ENCODE results near the gene SS18. TPM values are rescaled to one million over a fixed set of nuclear protein-coding genes. Genes with fewer than 3 reads are reported as not detected.

Gene SS18
- total and polyA plus RNA-seq, 2 of the 13 experiments (the other 11 are each of a cell fraction or from before 2014, with no cell fraction given): 49.2 to 82.7 TPM

DNA sequence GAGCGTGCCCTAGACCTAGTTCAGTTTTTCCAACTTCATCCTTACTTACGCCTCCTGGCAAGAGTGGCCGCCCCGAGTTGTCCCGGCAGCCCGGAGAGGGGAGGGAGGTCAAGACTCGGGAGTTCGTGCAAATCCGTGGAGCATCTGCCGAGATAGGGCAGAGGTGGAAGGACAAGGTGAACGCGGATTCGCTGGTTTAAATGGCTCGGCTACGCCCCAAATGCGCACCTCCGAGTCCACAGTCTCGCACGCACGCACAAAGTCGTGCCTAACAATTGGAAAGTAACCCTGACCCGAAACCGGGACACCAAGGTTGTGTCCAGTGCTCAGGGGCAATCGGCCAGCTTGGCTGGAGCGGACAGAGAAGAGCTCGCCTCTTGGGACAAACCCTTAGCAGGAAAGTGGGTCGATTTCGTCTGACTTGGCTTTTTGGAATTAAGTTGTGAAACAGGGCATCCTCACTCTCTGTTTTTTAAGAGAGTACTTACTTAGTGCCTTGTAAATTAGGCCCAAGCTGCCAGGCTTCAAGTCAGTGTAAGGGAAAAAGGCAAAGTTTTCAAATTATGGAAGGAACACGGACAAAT lies 726 bp upstream of the SS18 start (continued):
- no peak for TF ChIP-seq CHD2 (IDR thresholded peaks at IDR 0.05; ENCODE audit: low read depth, low read length)
- TF ChIP-seq HIVEP1 (CRISPR knock-in tag; IDR thresholded peaks at IDR 0.05): no peak
- TF ChIP-seq, protein P1, sequence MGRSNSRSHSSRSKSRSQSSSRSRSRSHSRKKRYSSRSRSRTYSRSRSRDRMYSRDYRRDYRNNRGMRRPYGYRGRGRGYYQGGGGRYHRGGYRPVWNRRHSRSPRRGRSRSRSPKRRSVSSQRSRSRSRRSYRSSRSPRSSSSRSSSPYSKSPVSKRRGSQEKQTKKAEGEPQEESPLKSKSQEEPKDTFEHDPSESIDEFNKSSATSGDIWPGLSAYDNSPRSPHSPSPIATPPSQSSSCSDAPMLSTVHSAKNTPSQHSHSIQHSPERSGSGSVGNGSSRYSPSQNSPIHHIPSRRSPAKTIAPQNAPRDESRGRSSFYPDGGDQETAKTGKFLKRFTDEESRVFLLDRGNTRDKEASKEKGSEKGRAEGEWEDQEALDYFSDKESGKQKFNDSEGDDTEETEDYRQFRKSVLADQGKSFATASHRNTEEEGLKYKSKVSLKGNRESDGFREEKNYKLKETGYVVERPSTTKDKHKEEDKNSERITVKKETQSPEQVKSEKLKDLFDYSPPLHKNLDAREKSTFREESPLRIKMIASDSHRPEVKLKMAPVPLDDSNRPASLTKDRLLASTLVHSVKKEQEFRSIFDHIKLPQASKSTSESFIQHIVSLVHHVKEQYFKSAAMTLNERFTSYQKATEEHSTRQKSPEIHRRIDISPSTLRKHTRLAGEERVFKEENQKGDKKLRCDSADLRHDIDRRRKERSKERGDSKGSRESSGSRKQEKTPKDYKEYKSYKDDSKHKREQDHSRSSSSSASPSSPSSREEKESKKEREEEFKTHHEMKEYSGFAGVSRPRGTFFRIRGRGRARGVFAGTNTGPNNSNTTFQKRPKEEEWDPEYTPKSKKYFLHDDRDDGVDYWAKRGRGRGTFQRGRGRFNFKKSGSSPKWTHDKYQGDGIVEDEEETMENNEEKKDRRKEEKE (IDR thresholded peaks at IDR 0.05): no peak
- TF ChIP-seq FOXP1 (IDR thresholded peaks at IDR 0.05): no peak
- no peak for TF ChIP-seq FOXP1 (CRISPR knock-in tag; IDR thresholded peaks at IDR 0.05)
- TF ChIP-seq NFE2L2 (IDR thresholded peaks at IDR 0.05; ENCODE audit: low read length): no peak
- no peak for TF ChIP-seq EED (CRISPR knock-in tag; IDR thresholded peaks at IDR 0.05)
- TF ChIP-seq KAT2B (IDR thresholded peaks at IDR 0.05; ENCODE audit: borderline replicate concordance, low read depth, low read length): no peak
- no peak; the same call in 1 of the 2 replicates for TF ChIP-seq ZMYM4 (CRISPR knock-in tag; IDR thresholded peaks at IDR 0.05)
- TF ChIP-seq GABPA (IDR thresholded peaks at IDR 0.05; ENCODE audit: low read depth, low read length): no peak
- TF ChIP-seq GABPA (CRISPR knock-in tag; IDR thresholded peaks at IDR 0.05; ENCODE audit: low read depth): no peak
- TF ChIP-seq TRIM24 (CRISPR knock-in tag; IDR thresholded peaks at IDR 0.05): no peak
- no peak for TF ChIP-seq NR2C2 (CRISPR knock-in tag; IDR thresholded peaks at IDR 0.05; ENCODE audit: borderline replicate concordance)
- TF ChIP-seq, protein P2, sequence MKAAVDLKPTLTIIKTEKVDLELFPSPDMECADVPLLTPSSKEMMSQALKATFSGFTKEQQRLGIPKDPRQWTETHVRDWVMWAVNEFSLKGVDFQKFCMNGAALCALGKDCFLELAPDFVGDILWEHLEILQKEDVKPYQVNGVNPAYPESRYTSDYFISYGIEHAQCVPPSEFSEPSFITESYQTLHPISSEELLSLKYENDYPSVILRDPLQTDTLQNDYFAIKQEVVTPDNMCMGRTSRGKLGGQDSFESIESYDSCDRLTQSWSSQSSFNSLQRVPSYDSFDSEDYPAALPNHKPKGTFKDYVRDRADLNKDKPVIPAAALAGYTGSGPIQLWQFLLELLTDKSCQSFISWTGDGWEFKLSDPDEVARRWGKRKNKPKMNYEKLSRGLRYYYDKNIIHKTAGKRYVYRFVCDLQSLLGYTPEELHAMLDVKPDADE (CRISPR knock-in tag; IDR thresholded peaks at IDR 0.05): no peak
- no peak; the same call in 1 of the 2 replicates for TF ChIP-seq ZNF703 (CRISPR knock-in tag; IDR thresholded peaks at IDR 0.05; ENCODE audit: borderline replicate concordance)
- TF ChIP-seq ZFP36L2 (CRISPR knock-in tag; IDR thresholded peaks at IDR 0.05): no peak
- TF ChIP-seq, protein P3, sequence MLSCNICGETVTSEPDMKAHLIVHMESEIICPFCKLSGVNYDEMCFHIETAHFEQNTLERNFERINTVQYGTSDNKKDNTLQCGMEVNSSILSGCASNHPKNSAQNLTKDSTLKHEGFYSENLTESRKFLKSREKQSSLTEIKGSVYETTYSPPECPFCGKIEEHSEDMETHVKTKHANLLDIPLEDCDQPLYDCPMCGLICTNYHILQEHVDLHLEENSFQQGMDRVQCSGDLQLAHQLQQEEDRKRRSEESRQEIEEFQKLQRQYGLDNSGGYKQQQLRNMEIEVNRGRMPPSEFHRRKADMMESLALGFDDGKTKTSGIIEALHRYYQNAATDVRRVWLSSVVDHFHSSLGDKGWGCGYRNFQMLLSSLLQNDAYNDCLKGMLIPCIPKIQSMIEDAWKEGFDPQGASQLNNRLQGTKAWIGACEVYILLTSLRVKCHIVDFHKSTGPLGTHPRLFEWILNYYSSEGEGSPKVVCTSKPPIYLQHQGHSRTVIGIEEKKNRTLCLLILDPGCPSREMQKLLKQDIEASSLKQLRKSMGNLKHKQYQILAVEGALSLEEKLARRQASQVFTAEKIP (CRISPR knock-in tag; IDR thresholded peaks at IDR 0.05; ENCODE audit: borderline replicate concordance): no peak
- TF ChIP-seq, protein P4, sequence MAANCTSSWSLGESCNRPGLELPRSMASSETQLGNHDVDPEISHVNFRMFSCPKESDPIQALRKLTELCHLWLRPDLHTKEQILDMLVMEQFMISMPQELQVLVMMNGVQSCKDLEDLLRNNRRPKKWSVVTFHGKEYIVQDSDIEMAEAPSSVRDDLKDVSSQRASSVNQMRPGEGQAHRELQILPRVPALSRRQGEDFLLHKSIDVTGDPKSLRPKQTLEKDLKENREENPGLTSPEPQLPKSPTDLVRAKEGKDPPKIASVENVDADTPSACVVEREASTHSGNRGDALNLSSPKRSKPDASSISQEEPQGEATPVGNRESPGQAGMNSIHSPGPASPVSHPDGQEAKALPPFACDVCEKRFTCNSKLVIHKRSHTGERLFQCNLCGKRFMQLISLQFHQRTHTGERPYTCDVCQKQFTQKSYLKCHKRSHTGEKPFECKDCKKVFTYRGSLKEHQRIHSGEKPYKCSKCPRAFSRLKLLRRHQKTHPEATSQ (CRISPR knock-in tag; IDR thresholded peaks at IDR 0.05; ENCODE audit: borderline replicate concordance): no peak
- TF ChIP-seq RARG (CRISPR knock-in tag; IDR thresholded peaks at IDR 0.05; ENCODE audit: low read depth): no peak
- TF ChIP-seq, protein P5, sequence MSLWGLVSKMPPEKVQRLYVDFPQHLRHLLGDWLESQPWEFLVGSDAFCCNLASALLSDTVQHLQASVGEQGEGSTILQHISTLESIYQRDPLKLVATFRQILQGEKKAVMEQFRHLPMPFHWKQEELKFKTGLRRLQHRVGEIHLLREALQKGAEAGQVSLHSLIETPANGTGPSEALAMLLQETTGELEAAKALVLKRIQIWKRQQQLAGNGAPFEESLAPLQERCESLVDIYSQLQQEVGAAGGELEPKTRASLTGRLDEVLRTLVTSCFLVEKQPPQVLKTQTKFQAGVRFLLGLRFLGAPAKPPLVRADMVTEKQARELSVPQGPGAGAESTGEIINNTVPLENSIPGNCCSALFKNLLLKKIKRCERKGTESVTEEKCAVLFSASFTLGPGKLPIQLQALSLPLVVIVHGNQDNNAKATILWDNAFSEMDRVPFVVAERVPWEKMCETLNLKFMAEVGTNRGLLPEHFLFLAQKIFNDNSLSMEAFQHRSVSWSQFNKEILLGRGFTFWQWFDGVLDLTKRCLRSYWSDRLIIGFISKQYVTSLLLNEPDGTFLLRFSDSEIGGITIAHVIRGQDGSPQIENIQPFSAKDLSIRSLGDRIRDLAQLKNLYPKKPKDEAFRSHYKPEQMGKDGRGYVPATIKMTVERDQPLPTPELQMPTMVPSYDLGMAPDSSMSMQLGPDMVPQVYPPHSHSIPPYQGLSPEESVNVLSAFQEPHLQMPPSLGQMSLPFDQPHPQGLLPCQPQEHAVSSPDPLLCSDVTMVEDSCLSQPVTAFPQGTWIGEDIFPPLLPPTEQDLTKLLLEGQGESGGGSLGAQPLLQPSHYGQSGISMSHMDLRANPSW (CRISPR knock-in tag; IDR thresholded peaks at IDR 0.05; ENCODE audit: borderline replicate concordance): no peak
- TF ChIP-seq SMAD3 (CRISPR knock-in tag; IDR thresholded peaks at IDR 0.05): no peak
- no peak for TF ChIP-seq PRPF4 (IDR thresholded peaks at IDR 0.05; ENCODE audit: low read depth, low read length, poor library complexity, severe bottlenecking)

Data from HepG2 (cell line).